HG03558 (cell line): ENCODE results near the gene DNAJC28.

ENCODE experiments used
- ATAC-seq: cut with Tn5 transposase; IDR thresholded peaks from one replicate; pipeline ENCODE4 v1.9.1; 2021; ENCODE audit warnings: moderate number of reproducible peaks; ENCODE audit not compliant: unreplicated experiment; ENCODE audit errors: extremely low read depth

DNAJC28 gene

DNA sequence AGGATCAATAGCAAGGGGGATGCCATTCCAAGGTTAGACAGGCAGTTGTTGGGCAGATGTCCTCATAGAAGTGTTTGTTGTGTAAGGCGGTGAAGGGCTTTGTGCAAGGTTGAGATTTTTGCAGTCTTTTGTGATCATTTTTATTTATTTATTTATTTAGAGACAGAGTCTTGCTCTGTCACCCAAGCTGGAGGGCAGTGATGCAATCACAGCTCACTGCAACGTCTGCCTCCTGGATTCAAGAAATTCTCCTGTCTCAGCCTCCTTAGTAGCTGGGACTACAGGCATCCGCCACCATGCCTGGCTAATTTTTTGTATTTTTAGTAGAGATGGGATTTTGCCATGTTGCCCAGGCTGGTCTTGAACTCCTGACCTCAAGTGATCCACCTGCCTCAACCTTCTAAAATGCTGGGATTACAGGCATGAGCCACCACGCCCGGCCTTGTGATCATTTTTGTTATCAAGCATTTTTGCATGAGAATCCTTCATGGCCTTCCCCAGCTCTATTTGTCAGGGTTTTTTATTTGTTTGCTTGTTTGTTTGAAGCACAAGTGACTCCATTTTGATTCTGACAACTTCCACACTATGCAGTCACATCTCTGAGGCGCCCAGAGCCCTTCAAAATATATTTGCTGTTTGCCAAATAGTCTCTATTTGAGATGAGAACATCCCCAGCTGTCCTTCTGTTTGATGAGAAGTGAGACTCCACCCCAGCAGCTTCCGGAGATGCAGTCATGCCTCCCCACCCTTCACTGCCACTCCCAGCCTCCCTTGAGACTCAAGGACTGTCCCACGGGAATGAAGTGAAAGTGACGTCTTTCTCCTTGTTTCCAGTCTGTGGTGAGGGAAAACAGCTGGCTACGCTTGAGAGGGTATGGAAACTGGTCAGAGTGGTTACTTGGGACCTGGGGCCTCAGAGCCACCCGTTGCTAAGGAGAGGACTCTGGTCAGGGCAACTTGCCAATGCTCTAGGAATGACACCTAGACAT, 49.7 kb downstream of the DNAJC28 start:
- no peak for ATAC-seq
